Thyroid gland (tissue), 4 donors: ENCODE results near the gene ANKRD33B.

Source experiments
- CTCF ChIP-seq, 6 experiments: fragments of 200-600 bp in 3 of 6; fragments of 450-650 bp in 3 of 6; sonication (generic) in 3 of 6; IDR thresholded peaks; one replicate each; pipeline ENCODE4 v1.5.1; 2016 to 2019; ENCODE audit warnings: antibody characterized with exemption in 6 of 6, mild to moderate bottlenecking in 2 of 6, inconsistent platforms in 1 of 6, moderate library complexity in 1 of 6
- POLR2A ChIP-seq, 2 donors: fragments of 450-650 bp; IDR thresholded peaks; one replicate each; pipeline ENCODE4 v1.6.1; 2017; ENCODE audit warnings: antibody characterized with exemption in 2 of 2, mild to moderate bottlenecking in 2 of 2, moderate library complexity in 1 of 2

GRCh38 chr5:10566543-10567068, 2.7 kb downstream of the ANKRD33B start:
- no peak for TF ChIP-seq CTCF (IDR thresholded peaks at IDR 0.05)
- no peak for TF ChIP-seq POLR2A (IDR thresholded peaks at IDR 0.05)
